Lower leg skin (tissue), 4 donors: Measurements from ENCODE around the gene ONECUT2. TPM values are rescaled to one million over a fixed set of nuclear protein-coding genes. Genes with fewer than 3 reads are reported as not detected.

Source experiments
- DNase-seq, 2 donors: peaks; one replicate each; pipeline ENCODE4 v3.0.0-alpha.2; 2019; ENCODE audit warnings: low spot score in 2 of 2
- H3K4me3 ChIP-seq: fragments of 200-600 bp; sonication (generic); 2 replicates; pipeline ENCODE4 v1.5.1; 2017; ENCODE audit warnings: mild to moderate bottlenecking, low read depth; ENCODE audit not compliant: poor library complexity, severe bottlenecking
- CTCF ChIP-seq, 3 donors: fragments of 450-650 bp; IDR thresholded peaks; one replicate each; pipeline ENCODE4 v1.5.1; 2016; ENCODE audit warnings: antibody characterized with exemption in 3 of 3, mild to moderate bottlenecking in 3 of 3, moderate library complexity in 2 of 3
- POLR2A ChIP-seq, 2 donors: fragments of 450-650 bp; IDR thresholded peaks; one replicate each; pipeline ENCODE4 v1.6.1; 2016 to 2017; ENCODE audit warnings: antibody characterized with exemption in 2 of 2, mild to moderate bottlenecking in 1 of 2, moderate library complexity in 1 of 2
- whole genome bisulfite sequencing, 2 donors: methylation state at CpG; one replicate each; pipeline ENCODE4 v1.1.5; 2018; 5-methylcytosine and 5-hydroxymethylcytosine counted together
- intact Hi-C: fragments of 100-400 bp; cut with DNase I; formaldehyde crosslinking; loops from one replicate; pipeline ENCODE4 v1.15.0; 2023; ENCODE audit warnings: low total_unique reads
- total RNA-seq, 4 donors: library from RNA; depleted of rRNA; stranded (reverse); fragments of >200 nt; gene quantifications; one replicate each; pipeline ENCODE4 v1.1.0, GENCODE V29; 2016

The ONECUT2 gene
- total RNA-seq, 4 donors from 2014 or later = 0.02 to 0.08 (median 0.06) TPM; not detected in 1

GRCh38 chr18:57430079-57431001 lies 4.8 kb upstream of the ONECUT2 start:
- 8 to 9% methylated on average over 34 of the region's 34 CpGs for whole genome bisulfite sequencing, 2 donors
- intact Hi-C loops = no loop called here
- no peak overlapping the region for H3K4me3 ChIP-seq
- DNase-seq = no peak
- TF ChIP-seq POLR2A (IDR thresholded peaks at IDR 0.05) (no peak), CTCF (IDR thresholded peaks at IDR 0.05) (no peak)

- no peak overlapping the region for H3K4me3 ChIP-seq
- WGBS, 2 donors = 17 to 18% methylated on average over 10 of the region's 10 CpGs
- no peak for TF ChIP-seq POLR2A (IDR thresholded peaks at IDR 0.05)
- intact Hi-C loops = no loop called here
- DNase-seq = no peak
These were observed 4.2 kb upstream of the ONECUT2 start for GRCh38 chr18:57431002-57431382.

GRCh38 chr18:57431467-57432080 lies 3.6 kb upstream of the ONECUT2 start:
- DNase-seq = no peak
- intact Hi-C loops = no loop called here
- H3K4me3 ChIP-seq = no peak overlapping the region
- TF ChIP-seq POLR2A (IDR thresholded peaks at IDR 0.05) (no peak), CTCF (IDR thresholded peaks at IDR 0.05) (no peak)
- WGBS, 2 donors = 14 to 16% methylated on average over 12 of the region's 12 CpGs

- intact Hi-C loops = no loop called here
- TF ChIP-seq CTCF (IDR thresholded peaks at IDR 0.05) = no peak
- TF ChIP-seq POLR2A (IDR thresholded peaks at IDR 0.05) = no peak
- 30 to 36% methylated on average over 4 of the region's 4 CpGs for WGBS, 2 donors
- no peak for DNase-seq
- H3K4me3 ChIP-seq = no peak overlapping the region
These were observed 3.0 kb upstream of the ONECUT2 start for GRCh38 chr18:57432140-57432539.

GRCh38 chr18:57432751-57433400 lies 2.3 kb upstream of the ONECUT2 start:
- H3K4me3 ChIP-seq = no peak overlapping the region
- intact Hi-C loops = no loop called here
- TF ChIP-seq POLR2A (IDR thresholded peaks at IDR 0.05) = no peak
- no peak for DNase-seq
- 4% methylated on average over 9 of the region's 9 CpGs for WGBS, 2 donors

- no peak for DNase-seq
- TF ChIP-seq CTCF (IDR thresholded peaks at IDR 0.05) (no peak), POLR2A (IDR thresholded peaks at IDR 0.05) (no peak)
- no peak overlapping the region for H3K4me3 ChIP-seq
- intact Hi-C loops = no loop called here
- WGBS, 2 donors = 2 to 7% methylated on average over 6 of the region's 6 CpGs
These were observed 1.7 kb upstream of the ONECUT2 start for GRCh38 chr18:57433482-57433881.
